Esophagus squamous epithelium (tissue), 4 donors: ENCODE data around the gene PDZD8.

Source experiments
- CTCF ChIP-seq, 6 experiments: fragments of 450-650 bp in 4 of 6; fragments of 200-600 bp in 2 of 6; sonication (generic) in 2 of 6; IDR thresholded peaks; one replicate each; pipeline ENCODE4 v1.5.1; 2016 to 2019; ENCODE audit warnings: antibody characterized with exemption in 6 of 6, mild to moderate bottlenecking in 4 of 6, moderate library complexity in 4 of 6
- POLR2A ChIP-seq, 4 donors: fragments of 450-650 bp; IDR thresholded peaks; one replicate each; pipeline ENCODE4 v1.6.1; 2017; ENCODE audit warnings: antibody characterized with exemption in 4 of 4, mild to moderate bottlenecking in 4 of 4, moderate library complexity in 3 of 4

- no peak for TF ChIP-seq POLR2A (IDR thresholded peaks at IDR 0.05)
- TF ChIP-seq CTCF (IDR thresholded peaks at IDR 0.05): peak in 3 of 6 experiments; percentile 7 to 47 (median 30)
Measured at GRCh38 chr10:117419921-117420320, 44.7 kb upstream of the PDZD8 start.
